ENCODE data around the gene TTLL11.

TTLL11 gene

DNA sequence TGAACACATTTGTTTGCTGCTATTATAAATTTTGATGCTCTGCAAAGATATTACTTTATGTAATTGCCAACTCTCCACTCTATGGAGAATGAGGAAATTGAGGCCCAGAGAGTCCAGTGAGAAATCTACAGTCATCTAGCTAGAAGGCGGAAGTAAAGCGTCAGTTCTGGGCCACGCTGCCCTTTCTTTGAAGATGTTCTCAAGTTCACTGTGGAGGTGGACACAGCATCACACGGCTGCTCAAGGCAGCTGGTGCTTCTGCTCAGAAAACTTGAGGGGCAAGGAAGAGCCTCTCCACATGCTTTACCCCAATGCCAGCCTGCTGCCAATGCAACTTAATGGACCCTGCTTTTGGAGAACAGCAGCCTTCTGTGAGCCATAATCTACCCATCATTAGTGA, 96.3 kb downstream of the TTLL11 start:
- no peak for DNase-seq (ENCODE audit: extremely low spot score)
- POLR2A ChIA-PET: no interaction called here
- CTCF ChIA-PET: interaction anchor here (1.2 to 2.7 kb wide), 6 partner anchors 11 to 451 kb away, joined by 3 to 10 read pairs (median 6); no protein-coding TSS in a partner anchor
- TF ChIP-seq CTCF (IDR thresholded peaks at IDR 0.05; ENCODE audit: control extremely low read depth, extremely low read depth, low read depth, missing control alignments): no peak

GRCh38 chr9:121995997-121996396, 97.1 kb downstream of the TTLL11 start:
- ChIA-PET POLR2A (no interaction called here), CTCF (interaction anchor here (1.2 to 2.7 kb wide), 9 partner anchors 10 to 450 kb away, joined by 3 to 10 read pairs (median 4); no protein-coding TSS in a partner anchor)

GRCh38 chr9:121992571-121993212, 100.4 kb downstream of the TTLL11 start:
- ChIA-PET POLR2A (no interaction called here), CTCF (interaction anchor here (0.6 to 2.1 kb wide), 6 partner anchors 10 to 447 kb away, joined by 3 to 8 read pairs (median 3); no protein-coding TSS in a partner anchor)
- TF ChIP-seq CTCF (IDR thresholded peaks at IDR 0.05; ENCODE audit: control extremely low read depth, extremely low read depth, low read depth, missing control alignments): peak; percentile 68
- DNase-seq (ENCODE audit: extremely low spot score): peak; percentile 70

More at GRCh38 chr9:121995997-121996396, 97.1 kb downstream of the TTLL11 start:
- DNase-seq (ENCODE audit: extremely low spot score): no peak
- no peak for TF ChIP-seq CTCF (IDR thresholded peaks at IDR 0.05; ENCODE audit: control extremely low read depth, extremely low read depth, low read depth, missing control alignments)

DNA sequence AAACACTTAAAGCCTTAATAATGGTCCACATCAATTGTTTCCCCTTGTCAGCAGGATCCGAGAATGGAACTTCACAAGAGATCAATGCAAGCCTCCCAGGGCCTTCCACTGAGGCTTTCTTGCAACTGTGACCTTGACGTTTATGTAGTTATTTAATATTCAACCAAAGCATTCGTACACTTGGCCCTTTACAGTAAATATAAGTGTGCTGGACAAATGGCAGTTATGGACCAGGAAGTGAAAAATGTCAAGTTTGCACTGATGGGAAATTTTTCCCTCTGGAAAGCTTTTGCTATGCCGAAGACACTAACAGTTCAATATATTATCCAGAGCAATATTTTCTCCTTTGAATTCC, 101.8 kb downstream of the TTLL11 start:
- no peak for TF ChIP-seq CTCF (IDR thresholded peaks at IDR 0.05; ENCODE audit: control extremely low read depth, extremely low read depth, low read depth, missing control alignments)
- ChIA-PET CTCF (interaction anchor here (2.1 to 2.6 kb wide), 4 partner anchors 13 to 445 kb away, joined by 9 to 17 read pairs (median 10); no protein-coding TSS in a partner anchor), POLR2A (no interaction called here)
- no peak for DNase-seq (ENCODE audit: extremely low spot score)

- DNase-seq (ENCODE audit: extremely low spot score): no peak
- ChIA-PET CTCF (interaction anchor here (0.9 to 2.6 kb wide), 7 partner anchors 13 to 445 kb away, joined by 3 to 17 read pairs (median 9); no protein-coding TSS in a partner anchor), POLR2A (no interaction called here)
- no peak for TF ChIP-seq CTCF (IDR thresholded peaks at IDR 0.05; ENCODE audit: control extremely low read depth, extremely low read depth, low read depth, missing control alignments)
Measured at GRCh38 chr9:121990600-121991306, 102.4 kb downstream of the TTLL11 start.

DNA sequence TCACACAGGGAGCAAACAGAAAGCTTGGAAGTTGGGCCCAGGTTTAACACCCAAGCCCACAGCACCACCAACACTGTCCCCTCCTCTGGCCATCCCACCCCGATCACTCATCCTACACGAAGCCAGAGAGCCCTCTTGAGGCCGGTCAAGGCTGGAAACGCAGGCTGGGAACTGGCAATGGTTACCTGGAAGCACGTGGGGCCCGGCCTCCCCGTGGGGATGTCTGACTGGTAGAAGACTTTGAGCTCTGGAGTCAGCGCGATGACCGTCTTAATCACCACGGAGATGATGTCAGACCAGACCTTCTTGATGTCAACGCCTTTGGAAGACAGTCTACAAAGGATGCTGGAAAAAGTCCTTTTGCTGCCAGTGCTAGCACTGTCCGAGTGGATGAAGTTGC, 104.1 kb downstream of the TTLL11 start:
- ChIA-PET CTCF (interaction anchor here (2.6 kb wide), 1 partner anchor 11 kb away, joined by 9 read pairs; no protein-coding TSS in a partner anchor), POLR2A (no interaction called here)
- no peak for TF ChIP-seq CTCF (IDR thresholded peaks at IDR 0.05; ENCODE audit: control extremely low read depth, extremely low read depth, low read depth, missing control alignments)
- DNase-seq (ENCODE audit: extremely low spot score): no peak

Measured in GM10248 (cell line).